B cell (primary cell): ENCODE data around the gene RBM34. TPM values are rescaled to one million over a fixed set of nuclear protein-coding genes. Genes with fewer than 3 reads are reported as not detected.

Experiments
- ATAC-seq: fragments of 200-7000 bp; cut with Tn5 transposase; one replicate; pipeline ENCODE4 v1.10.0; 2021; ENCODE audit warnings: low read depth, mild to moderate bottlenecking, moderate number of reproducible peaks, moderate library complexity
- CTCF ChIA-PET: fragments of 350-600 bp; sonication (Branson Sonifier 250); formaldehyde crosslinking; loops from one replicate; lab custom pipeline; 2021; ENCODE audit warnings: antibody characterized with exemption, inconsistent platforms; lab: Charles Lee
- POLR2A ChIA-PET: fragments of 350-600 bp; sonication (Branson Sonifier 250); formaldehyde crosslinking; loops from one replicate; lab custom pipeline; 2021; ENCODE audit warnings: antibody characterized with exemption; lab: Charles Lee
- DNase-seq: peaks from one replicate; pipeline ENCODE4 v3.0.0; 2013
- H2AFZ ChIP-seq: 2 replicates; pipeline ENCODE4 v1.6.1; 2012; ENCODE audit warnings: mild to moderate bottlenecking, low read depth, low read length; ENCODE audit not compliant: insufficient read depth, poor library complexity, severe bottlenecking
- H3K27ac ChIP-seq, 2 donors: 1 replicate in 1 of 2; 2 replicates in 1 of 2; pipeline ENCODE4 v1.5.1; 2012 to 2013; ENCODE audit warnings: low read length in 2 of 2, mild to moderate bottlenecking in 2 of 2, moderate library complexity in 1 of 2
- H3K27me3 ChIP-seq, 4 experiments: fragments of 200-600 bp in 1 of 4; sonication (generic) in 1 of 4; replicated peaks in 1 of 4; 1 replicate in 2 of 4; 2 replicates in 2 of 4; pipeline versions ENCODE4 v1.6.1 to v1.7.0; 2013 to 2016; ENCODE audit warnings: low read length in 3 of 4, mild to moderate bottlenecking in 2 of 4, mixed read lengths in 1 of 4, moderate library complexity in 1 of 4; ENCODE audit not compliant: insufficient read depth in 4 of 4, control insufficient read depth in 3 of 4; ENCODE audit errors: control extremely low read depth in 1 of 4
- H3K36me3 ChIP-seq, 2 experiments: replicated peaks in 1 of 2; 1 replicate in 1 of 2; 2 replicates in 1 of 2; pipeline versions ENCODE4 v1.6.1 to v1.7.1; 2013; ENCODE audit warnings: low read length in 1 of 2; ENCODE audit not compliant: insufficient read depth in 2 of 2, control insufficient read depth in 1 of 2; ENCODE audit errors: control extremely low read depth in 1 of 2, extremely low read depth in 1 of 2
- H3K4me1 ChIP-seq, 2 donors: fragments of 200-600 bp in 1 of 2; sonication (generic) in 1 of 2; 1 replicate in 1 of 2; 2 replicates in 1 of 2; pipeline versions ENCODE4 v1.5.1 to v1.6.1; 2013 to 2017; ENCODE audit warnings: low read length in 2 of 2; ENCODE audit not compliant: control insufficient read depth in 2 of 2, insufficient read depth in 2 of 2
- H3K4me2 ChIP-seq: replicated peaks from 2 replicates; pipeline ENCODE3; 2012; ENCODE audit warnings: mild to moderate bottlenecking, low read depth, low read length; ENCODE audit not compliant: poor library complexity, severe bottlenecking
- H3K4me3 ChIP-seq, 5 experiments: fragments of 200-600 bp in 1 of 5; sonication (generic) in 1 of 5; 1 replicate in 3 of 5; 2 replicates in 2 of 5; pipeline versions ENCODE4 v1.5.1 to v1.7.0; 2011 to 2016; ENCODE audit warnings: low read length in 4 of 5, mild to moderate bottlenecking in 4 of 5, low read depth in 2 of 5, control low read depth in 1 of 5, moderate library complexity in 1 of 5; ENCODE audit not compliant: insufficient read depth in 1 of 5; ENCODE audit errors: control extremely low read depth in 1 of 5, extremely low read depth in 1 of 5
- H3K79me2 ChIP-seq: fragments of 200-600 bp; sonication (generic); one replicate; pipeline ENCODE4 v1.6.0; 2016; ENCODE audit warnings: low read length; ENCODE audit not compliant: control insufficient read depth, insufficient read depth
- H3K9ac ChIP-seq: fragments of 200-600 bp; sonication (generic); 2 replicates; pipeline ENCODE4 v1.6.1; 2017; ENCODE audit warnings: mild to moderate bottlenecking, low read length, moderate library complexity
- H3K9me3 ChIP-seq, 3 donors: one replicate each; pipeline versions ENCODE4 v1.6.1 to v1.7.1; 2013; ENCODE audit warnings: low read length in 2 of 3; ENCODE audit not compliant: control insufficient read depth in 2 of 3, insufficient read depth in 1 of 3; ENCODE audit errors: control extremely low read depth in 1 of 3
- H4K20me1 ChIP-seq: 2 replicates; pipeline ENCODE4 v1.6.0; 2012; ENCODE audit warnings: mild to moderate bottlenecking, low read length; ENCODE audit not compliant: insufficient read depth, control insufficient read depth, poor library complexity, severe bottlenecking
- H3K27ac Mint-ChIP-seq: one replicate; pipeline ENCODE4 v1.8.0; 2021; ENCODE audit warnings: mixed read lengths
- H3K27me3 Mint-ChIP-seq: one replicate; pipeline ENCODE4 v1.8.0; 2021; ENCODE audit warnings: mixed read lengths
- H3K4me1 Mint-ChIP-seq: one replicate; pipeline ENCODE4 v1.8.0; 2021; ENCODE audit warnings: mixed read lengths
- H3K4me3 Mint-ChIP-seq: one replicate; pipeline ENCODE4 v1.8.0; 2021; ENCODE audit warnings: mixed read lengths
- H3K9me3 Mint-ChIP-seq: one replicate; pipeline ENCODE4 v1.8.0; 2022; ENCODE audit warnings: mixed read lengths; ENCODE audit not compliant: insufficient read depth
- CTCF ChIP-seq: fragments of 200-600 bp; IDR thresholded peaks from one replicate; pipeline ENCODE4 v1.8.0; 2022; ENCODE audit warnings: antibody characterized with exemption, mild to moderate bottlenecking
- EZH2 ChIP-seq: IDR thresholded peaks from 2 replicates; pipeline ENCODE4 v1.6.1; 2012; ENCODE audit warnings: borderline replicate concordance, low read depth, mild to moderate bottlenecking, moderate library complexity, low read length; ENCODE audit not compliant: insufficient read depth, poor library complexity, severe bottlenecking
- WGBS: methylation state at CpG from one replicate; pipeline ENCODE4 v1.1.5; 2013; ENCODE audit warnings: missing lambda C conversion rate; ENCODE audit not compliant: insufficient coverage; 5-methylcytosine and 5-hydroxymethylcytosine counted together
- intact Hi-C: fragments of 100-400 bp; cut with micrococcal nuclease; formaldehyde crosslinking; loops from one replicate; pipeline ENCODE4 v1.10.0; 2022
- polyA plus RNA-seq: library from polyadenylated mRNA; depleted of rRNA; stranded (reverse); fragments of >200 nt; gene quantifications from 2 replicates; pipeline ENCODE4 v1.2.3, GENCODE V29; 2012
- total RNA-seq, 2 donors: library from RNA; stranded (reverse); fragments of 120-200 nt in 1 of 2; gene quantifications; 1 replicate in 1 of 2; 2 replicates in 1 of 2; pipeline versions ENCODE4 v1.2.3 to v1.2.4, GENCODE V29; 2013 to 2022

Gene RBM34
- total and polyA plus RNA-seq, 2 donors (not counting 1 experiment from before 2014, with no cell fraction given), result 24.4 to 131 TPM

GRCh38 chr1:235127732-235128455 is 33.2 kb downstream of the RBM34 start:
- H3K4me3 Mint-ChIP-seq, result peak overlapping the region; percentile 97
- H3K27ac ChIP-seq, result peak overlapping the region; percentile 84 to 95
- H2AFZ ChIP-seq, result peak overlapping the region; percentile 84
- H3K4me1 ChIP-seq, result peaks cover 16 to 20% of the 10 kb centered on the region in 2 donors
- no peak for TF ChIP-seq CTCF
- TF ChIP-seq EZH2, result no peak
- ChIA-PET POLR2A (interaction anchor here (2.3 kb wide), 1 partner anchor 33 kb away, joined by 12 read pairs; the partner anchor contains the start of gene RBM34), CTCF (interaction anchor here (1.0 to 1.9 kb wide), 5 partner anchors 22 to 649 kb away, joined by 3 to 5 read pairs (median 4); partner anchors contain the start of gene TARBP1)
- peaks cover 64% of the 10 kb centered on the region for H3K79me2 ChIP-seq
- H3K27me3 ChIP-seq, result no peaks in the 10 kb centered on the region
- peaks cover 4 to 5% of the 10 kb centered on the region in 2 experiments for H3K36me3 ChIP-seq
- under 1% methylated on average over 27 of the region's 35 CpGs for WGBS
- H3K4me2 ChIP-seq, result peak overlapping the region; percentile 80
- peak overlapping the region; percentile 99 for H3K27ac Mint-ChIP-seq
- H3K4me1 Mint-ChIP-seq, result peaks cover 41% of the 10 kb centered on the region
- H3K9ac ChIP-seq, result peak overlapping the region; percentile 95
- intact Hi-C loops, result loop anchor here (1.0 to 10.0 kb wide), 4 partner anchors 33 to 755 kb away; partner anchors contain the start of genes ARID4B, B3GALNT2, COA6 and GGPS1
- no peaks in the 10 kb centered on the region for H3K27me3 Mint-ChIP-seq
- peak overlapping the region; percentile 72 to 99 (median 89) for H3K4me3 ChIP-seq
- ATAC-seq (no peak), DNase-seq (peak; percentile 22)
- H3K9me3 ChIP-seq, result no peaks in the 10 kb centered on the region
- H3K9me3 Mint-ChIP-seq, result no peaks in the 10 kb centered on the region
- peaks cover 24% of the 10 kb centered on the region for H4K20me1 ChIP-seq
